Colonic mucosa (tissue), 4 donors: Measurements from ENCODE around the gene DPF3. TPM values are rescaled to one million over a fixed set of nuclear protein-coding genes. Genes with fewer than 3 reads are reported as not detected.
A peak's percentile ranks its signal among the peaks of the same experiment; 100 is the strongest.

Experiments used
- DNase-seq: peaks from one replicate; pipeline ENCODE4 v3.0.0-alpha.2; 2020
- H3K27ac ChIP-seq: fragments of 200-600 bp; one replicate; pipeline ENCODE4 v1.8.0; 2021
- H3K27me3 ChIP-seq: fragments of 200-600 bp; one replicate; pipeline ENCODE4 v1.8.0; 2021
- H3K36me3 ChIP-seq: fragments of 200-600 bp; one replicate; pipeline ENCODE4 v1.8.0; 2021
- H3K4me1 ChIP-seq: fragments of 200-600 bp; one replicate; pipeline ENCODE4 v1.8.0; 2021; ENCODE audit warnings: mild to moderate bottlenecking
- H3K4me3 ChIP-seq: fragments of 200-600 bp; one replicate; pipeline ENCODE4 v1.8.0; 2021
- H3K9ac ChIP-seq, 2 donors: one replicate each; pipeline ENCODE4 v1.7.0; 2013; ENCODE audit warnings: control low read depth in 2 of 2, low read depth in 2 of 2, low read length in 2 of 2
- H3K9me3 ChIP-seq: fragments of 200-600 bp; one replicate; pipeline ENCODE4 v1.8.0; 2021
- CTCF ChIP-seq: fragments of 200-600 bp; IDR thresholded peaks from one replicate; pipeline ENCODE4 v1.8.0; 2022; ENCODE audit warnings: antibody characterized with exemption, mild to moderate bottlenecking
- intact Hi-C: fragments of 100-400 bp; cut with DNase I; formaldehyde crosslinking; loops from one replicate; pipeline ENCODE4 v1.14.1; 2022
- total RNA-seq, 2 donors: library from RNA; stranded (reverse); fragmentation: NEBNext Ultra II Directional in 1 of 2; extraction: Animal tissue kit (Norgen Biotek cat#: 25700) in 1 of 2; gene quantifications; one replicate each; pipeline ENCODE4 v1.2.1, GENCODE V29; 2021
- donor health status: healthy.
- donor health status: DM: no; HTN: no; CAD: no.
- donor health status: DM: no; HTN: no; CAD: no.

Gene DPF3
- total RNA-seq, 2 donors from 2014 or later: 6.7 to 14.0 TPM

- Histone ChIP-seq H3K27me3 (no peaks in the 10 kb centered on the region), H3K9ac (no peak overlapping the region), H3K27ac (no peak overlapping the region), H3K9me3 (no peaks in the 10 kb centered on the region), H3K4me3 (no peak overlapping the region), H3K36me3 (no peaks in the 10 kb centered on the region), H3K4me1 (no peaks in the 10 kb centered on the region)
- DNase-seq: peak; percentile 12
- TF ChIP-seq CTCF: no peak
- intact Hi-C loops: no loop called here
Observed at GRCh38 chr14:72613975-72614319, 280.0 kb downstream of the DPF3 start.

- H3K36me3 ChIP-seq: no peaks in the 10 kb centered on the region
- H3K27ac ChIP-seq: no peak overlapping the region
- no peak for TF ChIP-seq CTCF
- no peaks in the 10 kb centered on the region for H3K27me3 ChIP-seq
- intact Hi-C loops: no loop called here
- H3K9me3 ChIP-seq: no peaks in the 10 kb centered on the region
- no peak overlapping the region for H3K4me3 ChIP-seq
- H3K4me1 ChIP-seq: no peaks in the 10 kb centered on the region
- no peak overlapping the region for H3K9ac ChIP-seq
- peak; percentile 22 for DNase-seq
Observed at GRCh38 chr14:72613231-72613974, 280.5 kb downstream of the DPF3 start.

GRCh38 chr14:72612041-72612440, 281.9 kb downstream of the DPF3 start:
- Histone ChIP-seq H3K27me3 (no peaks in the 10 kb centered on the region), H3K4me3 (no peak overlapping the region), H3K36me3 (no peaks in the 10 kb centered on the region), H3K9ac (no peak overlapping the region), H3K9me3 (no peaks in the 10 kb centered on the region), H3K27ac (no peak overlapping the region), H3K4me1 (no peaks in the 10 kb centered on the region)
- TF ChIP-seq CTCF: no peak
- intact Hi-C loops: no loop called here
- DNase-seq: peak; percentile 7

DNA sequence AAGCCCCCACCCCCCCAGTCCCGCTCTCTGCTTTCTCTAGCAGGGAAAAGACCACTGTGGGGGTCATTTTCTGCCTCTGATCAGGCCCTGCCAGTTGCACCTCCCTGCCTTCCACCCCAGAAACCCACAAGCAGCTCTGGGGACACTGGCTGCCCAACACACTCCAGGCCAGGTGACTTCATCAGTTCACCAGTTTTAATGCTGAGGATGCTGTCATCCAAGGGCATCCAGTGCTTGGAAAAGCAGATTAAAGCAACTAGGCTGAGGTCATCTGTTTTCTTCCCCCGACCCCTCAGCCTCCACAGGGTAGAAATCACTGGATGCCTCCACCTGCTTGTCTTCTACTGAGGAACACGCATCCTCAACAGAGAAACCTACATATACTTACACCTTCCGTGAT, 282.4 kb downstream of the DPF3 start:
- H3K9ac ChIP-seq: no peak overlapping the region
- H3K27me3 ChIP-seq: no peaks in the 10 kb centered on the region
- intact Hi-C loops: no loop called here
- TF ChIP-seq CTCF: no peak
- no peaks in the 10 kb centered on the region for H3K36me3 ChIP-seq
- H3K27ac ChIP-seq: no peak overlapping the region
- peak; percentile 0 for DNase-seq
- no peaks in the 10 kb centered on the region for H3K9me3 ChIP-seq
- no peak overlapping the region for H3K4me3 ChIP-seq
- H3K4me1 ChIP-seq: no peaks in the 10 kb centered on the region

GRCh38 chr14:72610831-72611200, 283.1 kb downstream of the DPF3 start:
- no peaks in the 10 kb centered on the region for H3K9me3 ChIP-seq
- H3K36me3 ChIP-seq: no peaks in the 10 kb centered on the region
- no peak overlapping the region for H3K4me3 ChIP-seq
- H3K27me3 ChIP-seq: no peaks in the 10 kb centered on the region
- no peak overlapping the region for H3K27ac ChIP-seq
- no peak overlapping the region for H3K9ac ChIP-seq
- no peak for TF ChIP-seq CTCF
- DNase-seq: no peak
- intact Hi-C loops: no loop called here
- no peaks in the 10 kb centered on the region for H3K4me1 ChIP-seq
